Urothelium cell line (cell line): Measurements from ENCODE around the gene COLQ.
"Not testable (repeated sequence)": the region's sequence is repeated elsewhere in the genome, so short reads cannot be mapped to it uniquely, and the experiment has no call there.

Source experiments
- DNase-seq: peaks from one replicate; pipeline ENCODE4 v3.0.0; 2011; ENCODE audit warnings: low spot score, mixed read lengths
- FAIRE-seq: peaks from 2 replicates; lab custom pipeline; 2011; peaks lifted over from hg19 to GRCh38; lab: Jason Lieb, UNC

Gene COLQ

GRCh38 chr3:15458212-15458780, 63.2 kb downstream of the COLQ start:
- no peak for FAIRE-seq
- no peak for DNase-seq

- DNase-seq, FAIRE-seq: not testable (repeated sequence)
These were observed 64.6 kb downstream of the COLQ start for GRCh38 chr3:15456915-15457314.

GRCh38 chr3:15456321-15456720, 65.2 kb downstream of the COLQ start:
- DNase-seq (no peak), FAIRE-seq (no peak)

DNA sequence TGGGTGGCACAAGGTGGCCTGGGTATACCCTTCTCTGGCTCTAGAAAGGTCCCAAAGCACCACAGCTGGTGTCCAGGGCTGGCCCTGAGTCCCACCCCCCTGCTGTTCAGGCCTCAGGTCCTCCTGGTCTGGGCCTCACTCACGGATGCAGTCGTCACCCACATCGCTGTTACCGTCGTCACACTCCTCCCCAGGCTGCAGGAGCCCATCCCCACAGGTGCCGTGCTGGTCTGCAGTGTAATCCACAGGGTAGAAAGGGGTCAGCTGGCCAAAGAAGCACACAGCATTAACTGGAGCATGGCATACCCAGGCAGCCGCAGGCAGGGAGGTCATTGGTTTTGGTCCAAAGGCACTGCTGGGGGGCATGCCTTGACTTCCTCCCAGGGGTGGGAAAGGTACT, 65.8 kb downstream of the COLQ start:
- no peak for DNase-seq

DNA sequence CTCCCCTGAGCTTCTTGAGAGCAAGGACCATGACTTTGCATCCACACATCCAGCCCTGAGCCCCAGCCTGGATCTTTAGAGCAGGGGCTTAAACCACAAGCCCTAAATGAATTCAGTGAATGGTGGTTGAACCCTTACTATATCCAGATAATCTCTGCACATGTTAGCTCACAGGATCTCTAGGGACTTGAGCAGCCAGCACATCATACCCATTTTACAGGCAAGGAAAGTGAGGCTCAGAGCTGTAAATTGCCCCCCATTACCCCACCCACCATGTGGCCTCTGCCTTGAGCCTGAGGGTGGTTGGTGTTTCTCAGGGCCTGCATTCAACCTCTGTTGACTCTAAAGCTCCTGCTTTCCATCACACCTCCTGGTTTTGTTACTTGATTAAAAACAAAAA, 66.5 kb downstream of the COLQ start:
- DNase-seq, result no peak
- no peak for FAIRE-seq

More for the DNA sequence above, 65.8 kb downstream of the COLQ start:
- FAIRE-seq, result peak; percentile 5

DNA sequence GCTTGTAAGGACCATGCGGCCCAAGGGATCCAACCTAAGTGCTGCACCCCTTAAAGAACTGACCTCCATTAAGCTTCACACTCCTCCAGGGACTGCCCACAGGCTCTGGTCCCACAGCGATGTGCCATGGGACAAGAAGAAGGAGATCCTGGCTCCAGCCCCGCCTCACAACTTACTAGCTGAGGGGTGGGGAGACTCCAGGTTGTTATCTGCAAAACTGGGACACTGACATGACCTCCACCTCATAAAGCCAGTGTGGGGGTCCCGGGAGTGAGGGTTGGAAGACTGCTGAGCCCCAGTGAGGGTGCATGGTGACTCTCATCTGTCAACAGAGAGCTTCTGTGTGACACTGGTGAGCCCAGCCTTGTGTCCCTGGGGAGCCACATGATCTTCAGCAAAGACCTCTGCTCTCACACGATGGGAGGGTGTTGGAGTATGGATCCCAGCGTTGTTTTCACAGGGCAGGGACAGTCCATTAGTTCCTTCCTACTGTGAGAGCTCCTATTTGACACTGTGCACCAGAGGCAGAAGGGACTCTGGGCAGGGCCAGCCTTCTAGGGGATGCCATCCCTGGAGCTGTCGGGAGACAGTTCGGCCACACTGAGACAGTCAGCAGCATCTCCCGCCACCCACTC, 67.4 kb downstream of the COLQ start:
- no peak for FAIRE-seq
- DNase-seq, result no peak

- DNase-seq (no peak), FAIRE-seq (no peak)
These were observed 68.0 kb downstream of the COLQ start for GRCh38 chr3:15453501-15453900.

DNA sequence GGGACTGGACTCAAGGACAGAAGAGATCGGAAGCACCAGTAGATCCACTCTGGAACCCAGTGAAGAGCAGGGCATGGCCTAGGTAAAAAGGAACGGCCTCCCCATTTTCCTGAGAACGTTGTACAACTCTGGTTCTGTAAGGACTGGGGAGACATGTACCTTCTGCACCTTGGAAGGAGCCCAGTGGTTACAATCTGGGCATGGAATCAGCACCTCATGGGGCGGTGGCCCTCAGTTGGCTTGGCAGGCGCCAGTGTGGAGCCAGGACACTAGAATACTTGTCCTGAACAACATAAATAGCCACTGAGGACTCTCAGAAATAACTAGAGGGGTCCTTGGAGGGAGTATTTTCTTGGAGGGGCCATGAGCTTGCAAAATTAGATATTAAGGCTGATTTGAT, 68.5 kb downstream of the COLQ start:
- no peak for FAIRE-seq
- DNase-seq, result no peak

GRCh38 chr3:15452156-15452555, 69.3 kb downstream of the COLQ start:
- DNase-seq, result no peak

GRCh38 chr3:15451216-15452113, 70.0 kb downstream of the COLQ start:
- FAIRE-seq (no peak), DNase-seq (no peak)

More at GRCh38 chr3:15452156-15452555, 69.3 kb downstream of the COLQ start:
- FAIRE-seq, result no peak

DNA sequence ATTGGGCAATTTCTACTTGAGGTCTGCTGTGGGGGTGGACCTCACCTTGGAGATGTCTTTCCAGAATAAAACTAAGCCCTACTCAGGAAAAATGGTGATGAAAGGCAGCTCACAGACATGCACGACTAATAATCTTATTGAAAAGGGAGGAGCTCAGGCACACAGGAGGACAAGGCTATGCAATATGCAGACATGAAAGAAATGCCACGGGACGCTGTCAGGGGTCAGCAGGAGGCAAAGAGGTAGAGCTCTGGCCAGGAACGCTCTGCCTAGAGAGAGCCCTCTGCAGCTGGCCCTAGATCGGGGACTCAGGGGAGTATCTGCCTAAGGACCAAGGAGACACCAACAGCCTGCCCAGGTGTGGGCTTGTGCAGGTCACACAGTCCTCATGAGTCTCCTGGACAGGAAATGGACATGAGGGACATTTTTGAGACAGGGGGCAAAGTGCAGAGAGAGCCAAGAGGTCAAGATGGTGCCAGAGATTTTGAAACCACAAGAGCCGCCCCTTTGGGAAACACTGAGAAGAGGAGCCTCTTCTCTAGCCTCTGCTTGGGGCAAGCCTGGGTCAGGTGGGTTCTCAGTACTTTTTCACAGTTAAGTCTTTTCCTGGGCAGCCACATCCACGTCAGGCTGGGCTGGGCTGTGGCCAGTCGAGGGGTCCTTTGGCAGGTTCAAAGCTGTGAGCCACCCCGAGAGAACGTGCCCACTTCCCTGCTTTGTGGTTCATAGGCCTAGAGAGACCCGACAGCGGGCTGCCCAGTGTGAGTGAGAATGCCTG, 70.9 kb downstream of the COLQ start:
- FAIRE-seq (no peak), DNase-seq (no peak)

GRCh38 chr3:15449489-15450224, 71.8 kb downstream of the COLQ start:
- DNase-seq, result no peak
- FAIRE-seq, result no peak

- no peak for DNase-seq
- FAIRE-seq, result no peak
These were observed 77.5 kb downstream of the COLQ start for GRCh38 chr3:15443826-15444524.

DNA sequence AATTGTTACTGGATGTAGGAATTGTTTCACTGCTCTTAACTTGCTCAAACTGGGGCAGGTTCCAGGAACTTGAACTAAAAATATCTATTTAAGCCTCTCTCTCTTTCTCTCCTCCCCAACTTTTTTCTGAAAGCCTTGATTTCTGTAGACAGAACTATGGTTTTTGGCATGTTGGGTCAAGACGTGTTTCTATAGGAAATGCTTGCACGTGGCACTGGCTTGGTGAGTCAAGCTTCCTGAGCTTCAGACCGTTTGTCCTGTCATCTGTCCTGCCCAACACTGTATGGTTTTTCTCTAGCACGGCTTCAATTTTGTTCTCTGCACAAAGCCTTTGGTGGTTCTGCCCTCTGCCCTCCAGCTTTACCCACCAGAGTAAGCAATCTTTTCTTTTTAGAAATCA, 80.6 kb downstream of the COLQ start:
- DNase-seq (no peak), FAIRE-seq (no peak)

GRCh38 chr3:15439476-15439875, 82.0 kb downstream of the COLQ start:
- FAIRE-seq, result no peak
- DNase-seq, result no peak

- FAIRE-seq (no peak), DNase-seq (no peak)
These were observed 82.5 kb downstream of the COLQ start for GRCh38 chr3:15438983-15439382.

DNA sequence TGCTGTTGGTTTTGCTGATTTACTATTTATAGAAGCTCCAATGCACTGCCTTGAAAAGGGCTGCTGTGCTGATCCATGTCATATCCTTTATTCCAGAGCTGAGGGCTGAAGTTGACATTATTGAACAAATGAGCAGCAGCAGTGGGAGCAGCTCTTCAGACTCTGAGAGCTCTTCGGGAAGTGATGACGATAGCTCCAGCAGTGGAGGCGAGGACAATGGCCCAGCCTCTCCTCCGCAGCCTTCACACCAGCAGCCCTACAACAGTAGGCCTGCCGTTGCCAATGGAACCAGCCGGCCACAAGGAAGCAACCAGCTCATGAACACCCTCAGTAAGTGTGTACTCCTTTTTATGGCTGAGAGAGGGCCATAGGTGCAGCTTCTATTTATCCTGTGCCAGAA, 85.3 kb downstream of the COLQ start:
- FAIRE-seq, result no peak

GRCh38 chr3:15434756-15435155, 86.8 kb downstream of the COLQ start:
- DNase-seq (no peak), FAIRE-seq (no peak)

More for the DNA sequence above, 85.3 kb downstream of the COLQ start:
- no peak for DNase-seq

GRCh38 chr3:15433531-15433930, 88.0 kb downstream of the COLQ start:
- no peak for FAIRE-seq
- no peak for DNase-seq
